SK-N-SH treated with all-trans-retinoic acid at 6 μM for 48 hours (cell line): ENCODE results near the gene PHF3.

ENCODE experiments used
- ATAC-seq: fragments of 200-7000 bp; cut with Tn5 transposase; 3 replicates; pipeline ENCODE4 v1.9.1; 2020; ENCODE audit warnings: mild to moderate bottlenecking, moderate library complexity
- ARNTL ChIP-seq: fragments of 450-650 bp; formaldehyde crosslinking; IDR thresholded peaks from 2 replicates; pipeline ENCODE4 v1.5.0; 2020; ENCODE audit warnings: low read depth, mild to moderate bottlenecking, moderate library complexity, borderline replicate concordance
- BACH2 ChIP-seq: fragments of 250-450 bp; sonication (Bioruptor Pico); IDR thresholded peaks from 2 replicates; pipeline ENCODE4 v1.9.0; 2021; ENCODE audit warnings: mild to moderate bottlenecking, borderline replicate concordance
- CSDC2 ChIP-seq: fragments of 250-450 bp; sonication (Bioruptor Pico); IDR thresholded peaks from 2 replicates; pipeline ENCODE4 v1.5.0; 2020; ENCODE audit warnings: mild to moderate bottlenecking, moderate library complexity
- GLIS3 ChIP-seq: fragments of 250-450 bp; sonication (Bioruptor Pico); IDR thresholded peaks from 2 replicates; pipeline ENCODE4 v1.5.0; 2020; ENCODE audit warnings: mild to moderate bottlenecking, moderate library complexity
- ISL1 ChIP-seq: fragments of 250-450 bp; sonication (Bioruptor Pico); IDR thresholded peaks from 2 replicates; pipeline ENCODE4 v2.1.2; 2022; ENCODE audit warnings: mild to moderate bottlenecking, moderate library complexity
- OSR1 ChIP-seq: fragments of 250-450 bp; sonication (Bioruptor Pico); IDR thresholded peaks from 2 replicates; pipeline ENCODE4 v1.8.0; 2022; ENCODE audit warnings: moderate library complexity, mild to moderate bottlenecking, inconsistent platforms
- PPARA ChIP-seq: fragments of 250-450 bp; sonication (Bioruptor Pico); IDR thresholded peaks from 2 replicates; pipeline ENCODE4 v1.5.0; 2020; ENCODE audit warnings: mild to moderate bottlenecking, borderline replicate concordance
- SNAI2 ChIP-seq: fragments of 250-450 bp; sonication (Bioruptor Pico); IDR thresholded peaks from 2 replicates; pipeline ENCODE4 v1.5.0; 2020; ENCODE audit warnings: mild to moderate bottlenecking, moderate library complexity
- TCF4 ChIP-seq: fragments of 250-450 bp; sonication (Bioruptor Pico); IDR thresholded peaks from 2 replicates; pipeline ENCODE4 v1.8.0; 2021; ENCODE audit warnings: mild to moderate bottlenecking, moderate library complexity, borderline replicate concordance
- TOX ChIP-seq: fragments of 250-450 bp; sonication (Bioruptor Pico); IDR thresholded peaks from 2 replicates; pipeline ENCODE4 v1.8.0; 2021; ENCODE audit warnings: mild to moderate bottlenecking, moderate library complexity, borderline replicate concordance
- ZC3H10 ChIP-seq: fragments of 250-450 bp; sonication (Bioruptor Pico); IDR thresholded peaks from 2 replicates; pipeline ENCODE4 v1.5.1; 2021; ENCODE audit warnings: mild to moderate bottlenecking, moderate library complexity
- ZFP3 ChIP-seq: fragments of 250-450 bp; sonication (Bioruptor Pico); IDR thresholded peaks from 2 replicates; pipeline ENCODE4 v1.5.0; 2020; ENCODE audit warnings: mild to moderate bottlenecking, moderate library complexity
- ZFP30 ChIP-seq: fragments of 450-650 bp; formaldehyde crosslinking; IDR thresholded peaks from 2 replicates; pipeline ENCODE4 v1.5.0; 2022; ENCODE audit warnings: mild to moderate bottlenecking, moderate library complexity
- ZNF565 ChIP-seq: fragments of 450-650 bp; formaldehyde crosslinking; conservative IDR thresholded peaks from 2 replicates; pipeline ENCODE4 v1.5.0; 2020; ENCODE audit warnings: low read depth, mild to moderate bottlenecking, moderate library complexity
- ZNF70 ChIP-seq: fragments of 450-650 bp; formaldehyde crosslinking; IDR thresholded peaks from 2 replicates; pipeline ENCODE4 v1.5.0; 2020; ENCODE audit warnings: mild to moderate bottlenecking, moderate library complexity
- ZNF8 ChIP-seq: fragments of 450-650 bp; formaldehyde crosslinking; IDR thresholded peaks from 2 replicates; pipeline ENCODE4 v1.5.0; 2020; ENCODE audit warnings: mild to moderate bottlenecking, moderate library complexity
- TF ChIP-seq, protein P1 (sequence below): fragments of 250-450 bp; sonication (Bioruptor Pico); IDR thresholded peaks from 2 replicates; pipeline ENCODE4 v1.8.0; 2020; ENCODE audit warnings: mild to moderate bottlenecking, moderate library complexity, borderline replicate concordance
- TF ChIP-seq, protein P2 (sequence below): fragments of 250-450 bp; sonication (Bioruptor Pico); IDR thresholded peaks from 2 replicates; pipeline ENCODE4 v1.5.1; 2020; ENCODE audit warnings: low read depth, mild to moderate bottlenecking, moderate library complexity
- TF ChIP-seq, protein P3 (sequence below): fragments of 250-450 bp; sonication (Bioruptor Pico); IDR thresholded peaks from 2 replicates; pipeline ENCODE4 v1.8.0; 2021; ENCODE audit warnings: low read depth, mild to moderate bottlenecking, moderate library complexity, borderline replicate concordance
- TF ChIP-seq, protein P4 (sequence below): fragments of 250-450 bp; sonication (Bioruptor Pico); IDR thresholded peaks from 2 replicates; pipeline ENCODE4 v1.5.0; 2020; ENCODE audit warnings: mild to moderate bottlenecking, moderate library complexity

Gene PHF3

DNA sequence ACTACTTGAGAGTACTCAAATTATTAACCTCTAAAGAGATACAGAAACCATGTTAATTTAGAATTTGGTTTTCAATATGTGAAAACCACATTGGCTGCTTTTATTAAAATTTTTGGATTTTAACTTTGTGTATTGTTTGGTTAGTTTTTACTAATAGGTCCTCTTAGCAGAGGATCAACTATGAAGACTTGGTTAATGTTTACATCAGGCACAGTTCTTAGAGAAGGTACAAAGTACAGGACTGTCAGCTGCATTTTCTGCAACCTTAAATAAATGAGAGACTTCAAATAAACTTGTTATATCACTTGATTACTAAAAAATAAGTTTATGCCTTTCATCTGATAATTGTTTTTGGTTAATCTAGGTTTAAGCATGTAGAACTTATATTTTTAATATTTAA lies 89.1 kb downstream of the PHF3 start:
- no peak for ATAC-seq
- TF ChIP-seq ZFP30 (no peak), CSDC2 (no peak), ZC3H10 (CRISPR knock-in tag) (no peak), ZFP3 (no peak), TCF4 (CRISPR knock-in tag) (no peak)

DNA sequence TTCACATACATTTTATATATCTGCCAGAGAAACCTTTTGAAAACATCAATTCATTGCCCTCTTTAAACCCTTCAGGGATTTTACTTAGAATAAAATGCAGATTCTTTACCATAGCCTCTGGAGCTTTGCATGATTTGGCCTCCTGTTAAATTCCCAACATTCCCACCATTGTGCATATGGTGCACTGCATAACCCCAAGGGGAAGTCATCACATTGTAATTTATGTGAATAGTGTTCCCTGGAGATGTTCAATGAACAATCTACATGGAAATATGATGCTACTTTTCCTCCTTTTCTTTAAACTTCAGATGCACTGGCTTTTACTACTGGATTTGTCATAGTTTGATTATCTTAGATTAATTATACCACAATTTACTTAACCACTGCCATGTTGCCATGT lies 94.7 kb downstream of the PHF3 start:
- no peak for ATAC-seq
- TF ChIP-seq ZNF565 (CRISPR knock-in tag) (no peak), TOX (CRISPR knock-in tag) (no peak), TCF4 (CRISPR knock-in tag) (no peak), ZC3H10 (CRISPR knock-in tag) (no peak), OSR1 (CRISPR knock-in tag) (no peak), ARNTL (no peak), PPARA (no peak), ZNF70 (no peak), ZFP3 (no peak), ISL1 (CRISPR knock-in tag) (no peak), SNAI2 (CRISPR knock-in tag) (no peak), GLIS3 (CRISPR knock-in tag) (no peak), BACH2 (CRISPR knock-in tag) (no peak), ZNF8 (CRISPR knock-in tag) (no peak)
- TF ChIP-seq, protein P1, sequence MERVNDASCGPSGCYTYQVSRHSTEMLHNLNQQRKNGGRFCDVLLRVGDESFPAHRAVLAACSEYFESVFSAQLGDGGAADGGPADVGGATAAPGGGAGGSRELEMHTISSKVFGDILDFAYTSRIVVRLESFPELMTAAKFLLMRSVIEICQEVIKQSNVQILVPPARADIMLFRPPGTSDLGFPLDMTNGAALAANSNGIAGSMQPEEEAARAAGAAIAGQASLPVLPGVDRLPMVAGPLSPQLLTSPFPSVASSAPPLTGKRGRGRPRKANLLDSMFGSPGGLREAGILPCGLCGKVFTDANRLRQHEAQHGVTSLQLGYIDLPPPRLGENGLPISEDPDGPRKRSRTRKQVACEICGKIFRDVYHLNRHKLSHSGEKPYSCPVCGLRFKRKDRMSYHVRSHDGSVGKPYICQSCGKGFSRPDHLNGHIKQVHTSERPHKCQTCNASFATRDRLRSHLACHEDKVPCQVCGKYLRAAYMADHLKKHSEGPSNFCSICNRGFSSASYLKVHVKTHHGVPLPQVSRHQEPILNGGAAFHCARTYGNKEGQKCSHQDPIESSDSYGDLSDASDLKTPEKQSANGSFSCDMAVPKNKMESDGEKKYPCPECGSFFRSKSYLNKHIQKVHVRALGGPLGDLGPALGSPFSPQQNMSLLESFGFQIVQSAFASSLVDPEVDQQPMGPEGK, result no peak
- TF ChIP-seq, protein P2, sequence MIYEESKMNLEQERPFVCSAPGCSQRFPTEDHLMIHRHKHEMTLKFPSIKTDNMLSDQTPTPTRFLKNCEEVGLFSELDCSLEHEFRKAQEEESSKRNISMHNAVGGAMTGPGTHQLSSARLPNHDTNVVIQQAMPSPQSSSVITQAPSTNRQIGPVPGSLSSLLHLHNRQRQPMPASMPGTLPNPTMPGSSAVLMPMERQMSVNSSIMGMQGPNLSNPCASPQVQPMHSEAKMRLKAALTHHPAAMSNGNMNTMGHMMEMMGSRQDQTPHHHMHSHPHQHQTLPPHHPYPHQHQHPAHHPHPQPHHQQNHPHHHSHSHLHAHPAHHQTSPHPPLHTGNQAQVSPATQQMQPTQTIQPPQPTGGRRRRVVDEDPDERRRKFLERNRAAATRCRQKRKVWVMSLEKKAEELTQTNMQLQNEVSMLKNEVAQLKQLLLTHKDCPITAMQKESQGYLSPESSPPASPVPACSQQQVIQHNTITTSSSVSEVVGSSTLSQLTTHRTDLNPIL (CRISPR knock-in tag), result no peak
- TF ChIP-seq, protein P3, sequence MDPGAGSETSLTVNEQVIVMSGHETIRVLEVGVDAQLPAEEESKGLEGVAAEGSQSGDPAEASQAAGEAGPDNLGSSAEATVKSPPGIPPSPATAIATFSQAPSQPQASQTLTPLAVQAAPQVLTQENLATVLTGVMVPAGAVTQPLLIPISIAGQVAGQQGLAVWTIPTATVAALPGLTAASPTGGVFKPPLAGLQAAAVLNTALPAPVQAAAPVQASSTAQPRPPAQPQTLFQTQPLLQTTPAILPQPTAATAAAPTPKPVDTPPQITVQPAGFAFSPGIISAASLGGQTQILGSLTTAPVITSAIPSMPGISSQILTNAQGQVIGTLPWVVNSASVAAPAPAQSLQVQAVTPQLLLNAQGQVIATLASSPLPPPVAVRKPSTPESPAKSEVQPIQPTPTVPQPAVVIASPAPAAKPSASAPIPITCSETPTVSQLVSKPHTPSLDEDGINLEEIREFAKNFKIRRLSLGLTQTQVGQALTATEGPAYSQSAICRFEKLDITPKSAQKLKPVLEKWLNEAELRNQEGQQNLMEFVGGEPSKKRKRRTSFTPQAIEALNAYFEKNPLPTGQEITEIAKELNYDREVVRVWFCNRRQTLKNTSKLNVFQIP (CRISPR knock-in tag), result no peak
- TF ChIP-seq, protein P4, sequence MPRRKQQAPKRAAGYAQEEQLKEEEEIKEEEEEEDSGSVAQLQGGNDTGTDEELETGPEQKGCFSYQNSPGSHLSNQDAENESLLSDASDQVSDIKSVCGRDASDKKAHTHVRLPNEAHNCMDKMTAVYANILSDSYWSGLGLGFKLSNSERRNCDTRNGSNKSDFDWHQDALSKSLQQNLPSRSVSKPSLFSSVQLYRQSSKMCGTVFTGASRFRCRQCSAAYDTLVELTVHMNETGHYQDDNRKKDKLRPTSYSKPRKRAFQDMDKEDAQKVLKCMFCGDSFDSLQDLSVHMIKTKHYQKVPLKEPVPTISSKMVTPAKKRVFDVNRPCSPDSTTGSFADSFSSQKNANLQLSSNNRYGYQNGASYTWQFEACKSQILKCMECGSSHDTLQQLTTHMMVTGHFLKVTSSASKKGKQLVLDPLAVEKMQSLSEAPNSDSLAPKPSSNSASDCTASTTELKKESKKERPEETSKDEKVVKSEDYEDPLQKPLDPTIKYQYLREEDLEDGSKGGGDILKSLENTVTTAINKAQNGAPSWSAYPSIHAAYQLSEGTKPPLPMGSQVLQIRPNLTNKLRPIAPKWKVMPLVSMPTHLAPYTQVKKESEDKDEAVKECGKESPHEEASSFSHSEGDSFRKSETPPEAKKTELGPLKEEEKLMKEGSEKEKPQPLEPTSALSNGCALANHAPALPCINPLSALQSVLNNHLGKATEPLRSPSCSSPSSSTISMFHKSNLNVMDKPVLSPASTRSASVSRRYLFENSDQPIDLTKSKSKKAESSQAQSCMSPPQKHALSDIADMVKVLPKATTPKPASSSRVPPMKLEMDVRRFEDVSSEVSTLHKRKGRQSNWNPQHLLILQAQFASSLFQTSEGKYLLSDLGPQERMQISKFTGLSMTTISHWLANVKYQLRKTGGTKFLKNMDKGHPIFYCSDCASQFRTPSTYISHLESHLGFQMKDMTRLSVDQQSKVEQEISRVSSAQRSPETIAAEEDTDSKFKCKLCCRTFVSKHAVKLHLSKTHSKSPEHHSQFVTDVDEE (CRISPR knock-in tag), result no peak

DNA sequence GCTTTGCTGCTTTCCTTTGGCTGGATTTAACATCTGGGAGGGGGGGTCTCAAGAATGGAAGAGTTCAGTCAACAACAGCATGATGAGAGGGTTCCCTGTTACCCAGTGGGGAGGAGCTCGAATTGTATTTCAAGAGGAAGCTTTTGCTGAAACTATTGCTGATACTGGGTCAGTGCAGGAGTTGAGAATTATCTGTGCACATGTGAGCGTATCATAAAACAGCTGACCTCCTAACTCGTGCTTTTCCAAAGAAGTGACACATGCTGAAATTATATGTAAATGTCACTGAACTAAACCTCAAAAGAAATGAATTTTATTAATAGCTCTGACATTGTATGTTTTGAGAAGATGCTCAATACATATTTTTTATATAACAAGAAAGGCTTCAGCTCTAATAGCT lies 96.3 kb downstream of the PHF3 start:
- TF ChIP-seq, protein P3 (CRISPR knock-in tag), result no peak
- TF ChIP-seq OSR1 (CRISPR knock-in tag) (no peak), TOX (CRISPR knock-in tag) (no peak), ZFP3 (no peak), BACH2 (CRISPR knock-in tag) (no peak)
- TF ChIP-seq, protein P4 (CRISPR knock-in tag), result no peak
- TF ChIP-seq, protein P1, result no peak
- ATAC-seq, result no peak
